PC-3 (cell line): ENCODE measurements around the gene SKAP1. TPM values are rescaled to one million over a fixed set of nuclear protein-coding genes. Genes with fewer than 3 reads are reported as not detected.

Source experiments
- ATAC-seq: fragments of 200-7000 bp; cut with Tn5 transposase; 2 replicates; pipeline ENCODE4 v1.9.1; 2020; ENCODE audit warnings: mild to moderate bottlenecking, moderate library complexity
- BruUV-seq: library from RNA; stranded (reverse); fragments of 400-500 nt; replicated peaks from 2 replicates; lab custom pipeline; 2021; lab: Mats Ljungman, UMichigan
- CTCF ChIA-PET: fragments of 300-600 bp; sonication (Branson Sonifier 250); formaldehyde crosslinking; loops from one replicate; lab custom pipeline; 2022; ENCODE audit warnings: antibody characterized with exemption; lab: Charles Lee
- POLR2A ChIA-PET: fragments of 300-600 bp; sonication (Branson Sonifier 250); formaldehyde crosslinking; loops from one replicate; lab custom pipeline; 2022; ENCODE audit warnings: antibody characterized with exemption; ENCODE audit not compliant: unreplicated experiment; lab: Charles Lee
- DNase-seq: peaks from one replicate; pipeline ENCODE4 v3.0.0-alpha.2; 2015
- H2AFZ ChIP-seq: fragments of 300-600 bp; sonication (generic); 2 replicates; pipeline ENCODE4 v1.6.0; 2016; ENCODE audit warnings: antibody characterized with exemption, low read length
- H3F3A ChIP-seq: fragments of 300-600 bp; sonication (generic); one replicate; pipeline ENCODE4 v1.6.0; 2017; ENCODE audit warnings: antibody characterized with exemption, low read length, control low read depth, mild to moderate bottlenecking; ENCODE audit not compliant: unreplicated experiment
- H3K27ac ChIP-seq: fragments of 300-600 bp; sonication (generic); 2 replicates; pipeline ENCODE4 v1.5.1; 2016; ENCODE audit warnings: mild to moderate bottlenecking, low read length
- H3K27me3 ChIP-seq: fragments of 300-600 bp; sonication (generic); 2 replicates; pipeline ENCODE4 v1.6.1; 2016; ENCODE audit warnings: low read length, mixed read lengths
- H3K36me3 ChIP-seq: fragments of 300-600 bp; sonication (generic); 2 replicates; pipeline ENCODE4 v1.6.1; 2016; ENCODE audit warnings: low read depth, mixed run types, low read length, mixed read lengths
- H3K4me1 ChIP-seq: fragments of 300-600 bp; sonication (generic); 2 replicates; pipeline ENCODE4 v1.5.1; 2016; ENCODE audit warnings: low read length; ENCODE audit not compliant: insufficient read depth
- H3K4me2 ChIP-seq: fragments of 300-600 bp; sonication (generic); 2 replicates; pipeline ENCODE4 v1.6.0; 2016; ENCODE audit warnings: low read length
- H3K4me3 ChIP-seq: fragments of 300-600 bp; sonication (generic); 2 replicates; pipeline ENCODE4 v1.5.1; 2016; ENCODE audit warnings: mild to moderate bottlenecking, low read length, mixed read lengths
- H3K79me2 ChIP-seq: fragments of 300-600 bp; sonication (generic); 2 replicates; pipeline ENCODE4 v1.6.1; 2017; ENCODE audit warnings: low read length, mixed read lengths
- H3K9ac ChIP-seq: fragments of 300-600 bp; sonication (generic); 2 replicates; pipeline ENCODE4 v1.6.0; 2016; ENCODE audit warnings: mild to moderate bottlenecking, low read length
- H3K9me2 ChIP-seq: fragments of 300-600 bp; sonication (generic); replicated peaks from 2 replicates; pipeline ENCODE4 v1.6.1; 2016; ENCODE audit warnings: mixed run types, low read length, mixed read lengths
- H3K9me3 ChIP-seq: fragments of 300-600 bp; sonication (generic); 2 replicates; pipeline ENCODE4 v1.6.1; 2016; ENCODE audit warnings: low read length, mixed read lengths
- H4K20me1 ChIP-seq: fragments of 300-600 bp; sonication (generic); 2 replicates; pipeline ENCODE4 v1.6.1; 2016; ENCODE audit warnings: low read length, mixed read lengths
- CTCF ChIP-seq: fragments of 300-600 bp; sonication (generic); conservative IDR thresholded peaks from 2 replicates; pipeline ENCODE4 v1.5.1; 2017; ENCODE audit warnings: antibody characterized with exemption, low read depth, mild to moderate bottlenecking, low read length
- EZH2 ChIP-seq: fragments of 300-600 bp; sonication (generic); IDR thresholded peaks from one replicate; pipeline ENCODE4 v1.6.1; 2017; ENCODE audit warnings: antibody characterized with exemption, mild to moderate bottlenecking, low read length; ENCODE audit not compliant: unreplicated experiment
- EZH2phosphoT487 ChIP-seq: fragments of 300-600 bp; sonication (generic); IDR thresholded peaks from 2 replicates; pipeline ENCODE4 v1.6.1; 2018; ENCODE audit warnings: mild to moderate bottlenecking, antibody characterized with exemption, low read length, borderline replicate concordance
- intact Hi-C: fragments of 100-400 bp; cut with micrococcal nuclease; formaldehyde crosslinking; loops from 2 replicates; pipeline ENCODE4 v1.9.0; 2023
- total RNA-seq: library from RNA; depleted of rRNA; stranded (reverse); fragments of >200 nt; gene quantifications from 2 replicates; pipeline ENCODE4 v1.2.3, GENCODE V29; 2014

SKAP1 gene
- total RNA-seq, 1 experiment from 2014 or later, result not detected

- Histone ChIP-seq H2AFZ (no peak overlapping the region), H3K4me1 (no peaks in the 10 kb centered on the region), H3K9ac (no peak overlapping the region), H3K4me2 (no peak overlapping the region), H3K27ac (no peak overlapping the region), H3K4me3 (no peak overlapping the region), H3K9me3 (no peaks in the 10 kb centered on the region), H4K20me1 (no peaks in the 10 kb centered on the region), H3K27me3 (0 out of 2 replicates have a peak, but pooled peaks cover 5% of the 10 kb centered on the region), H3K9me2 (no peaks in the 10 kb centered on the region), H3F3A (no peaks in the 10 kb centered on the region), H3K36me3 (no peaks in the 10 kb centered on the region), H3K79me2 (no peaks in the 10 kb centered on the region)
- POLR2A ChIA-PET, result interaction anchor here (0.6 kb wide), 1 partner anchor 14 kb away, joined by 3 read pairs; no protein-coding TSS in a partner anchor
- ATAC-seq (no peak), DNase-seq (no peak)
- CTCF ChIA-PET, result no interaction called here
- TF ChIP-seq EZH2 (no peak), CTCF (no peak), EZH2phosphoT487 (no peak)
- no TSS peak for BruUV-seq
- intact Hi-C loops, result no loop called here
Observed at GRCh38 chr17:48283907-48284306, 146.1 kb downstream of the SKAP1 start.

GRCh38 chr17:48283411-48283810, 146.6 kb downstream of the SKAP1 start:
- CTCF ChIA-PET, result interaction anchor here (0.7 kb wide), 1 partner anchor 19 kb away, joined by 3 read pairs; no protein-coding TSS in a partner anchor
- Histone ChIP-seq H3K4me3 (no peak overlapping the region), H3K79me2 (no peaks in the 10 kb centered on the region), H3K27ac (no peak overlapping the region), H3K9me2 (no peaks in the 10 kb centered on the region), H3K4me1 (no peaks in the 10 kb centered on the region), H2AFZ (no peak overlapping the region), H3K27me3 (0 out of 2 replicates have a peak, but pooled peaks cover 5% of the 10 kb centered on the region), H3K9ac (no peak overlapping the region), H3F3A (no peaks in the 10 kb centered on the region), H3K4me2 (no peak overlapping the region), H3K36me3 (no peaks in the 10 kb centered on the region), H4K20me1 (no peaks in the 10 kb centered on the region), H3K9me3 (no peaks in the 10 kb centered on the region)
- no peak for TF ChIP-seq CTCF
- no peak for TF ChIP-seq EZH2phosphoT487
- TF ChIP-seq EZH2, result no peak
- ATAC-seq, result no peak
- POLR2A ChIA-PET, result interaction anchor here (0.6 kb wide), 1 partner anchor 14 kb away, joined by 3 read pairs; no protein-coding TSS in a partner anchor
- DNase-seq, result no peak
- no TSS peak for BruUV-seq
- intact Hi-C loops, result no loop called here

- no peaks in the 10 kb centered on the region for H3K36me3 ChIP-seq
- H3K4me2 ChIP-seq, result no peak overlapping the region
- peaks cover 5% of the 10 kb centered on the region; the same call in 1 of the 2 replicates for H3K27me3 ChIP-seq
- H4K20me1 ChIP-seq, result no peaks in the 10 kb centered on the region
- no peak overlapping the region for H3K9ac ChIP-seq
- POLR2A ChIA-PET, result no interaction called here
- no peaks in the 10 kb centered on the region for H3F3A ChIP-seq
- no peak overlapping the region for H3K4me3 ChIP-seq
- intact Hi-C loops, result no loop called here
- no peaks in the 10 kb centered on the region for H3K9me2 ChIP-seq
- ATAC-seq (no peak), DNase-seq (no peak)
- H3K9me3 ChIP-seq, result no peaks in the 10 kb centered on the region
- BruUV-seq, result no TSS peak
- H3K27ac ChIP-seq, result no peak overlapping the region
- H2AFZ ChIP-seq, result no peak overlapping the region
- TF ChIP-seq EZH2phosphoT487, result no peak
- TF ChIP-seq EZH2, result no peak
- no peak for TF ChIP-seq CTCF
- no peaks in the 10 kb centered on the region for H3K79me2 ChIP-seq
- H3K4me1 ChIP-seq, result no peaks in the 10 kb centered on the region
- CTCF ChIA-PET, result interaction anchor here (0.8 kb wide), 1 partner anchor 1245 kb away, joined by 7 read pairs; no protein-coding TSS in a partner anchor
Observed at GRCh38 chr17:48282303-48282702, 147.7 kb downstream of the SKAP1 start.
